IPS-15b (cell line): ENCODE data around the gene ALLC.

Experiments used
- H3K27me3 ChIP-seq: one replicate; pipeline ENCODE4 v1.6.1; 2013; ENCODE audit warnings: low read length; ENCODE audit not compliant: control insufficient read depth, insufficient read depth
- H3K36me3 ChIP-seq: one replicate; pipeline ENCODE4 v1.6.1; 2013; ENCODE audit warnings: low read length; ENCODE audit not compliant: control insufficient read depth, insufficient read depth
- H3K4me1 ChIP-seq: one replicate; pipeline ENCODE4 v1.6.1; 2013; ENCODE audit warnings: mild to moderate bottlenecking, low read length; ENCODE audit not compliant: control insufficient read depth, insufficient read depth
- H3K4me3 ChIP-seq: one replicate; pipeline ENCODE4 v1.5.1; 2013; ENCODE audit warnings: low read depth, low read length
- H3K9ac ChIP-seq: one replicate; pipeline ENCODE4 v1.6.1; 2013; ENCODE audit warnings: low read depth, mild to moderate bottlenecking, low read length
- H3K9me3 ChIP-seq: one replicate; pipeline ENCODE4 v1.6.1; 2013; ENCODE audit warnings: mild to moderate bottlenecking, low read length; ENCODE audit not compliant: control insufficient read depth, insufficient read depth

Gene ALLC

DNA sequence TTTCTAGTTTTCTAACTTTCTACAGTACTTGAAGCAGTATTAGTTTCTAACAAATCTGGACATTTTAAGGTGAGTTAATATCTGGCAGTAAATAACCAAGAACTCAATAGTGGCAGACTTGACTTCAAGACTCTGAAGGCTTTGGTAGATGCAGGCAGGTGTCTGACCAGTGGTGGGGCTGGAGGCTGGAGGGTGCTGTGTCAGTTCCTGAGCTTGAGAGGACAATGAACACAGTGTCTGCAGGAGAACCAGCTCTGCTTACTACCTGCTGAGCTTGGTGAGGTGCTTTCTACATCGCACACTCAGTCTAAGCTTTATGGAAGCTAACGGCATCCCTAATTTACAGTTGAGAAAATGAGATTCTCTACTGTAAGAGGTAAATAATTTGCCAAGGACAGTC, 21.2 kb downstream of the ALLC start:
- Histone ChIP-seq H3K4me1 (no peaks in the 10 kb centered on the region), H3K27me3 (no peaks in the 10 kb centered on the region)

DNA sequence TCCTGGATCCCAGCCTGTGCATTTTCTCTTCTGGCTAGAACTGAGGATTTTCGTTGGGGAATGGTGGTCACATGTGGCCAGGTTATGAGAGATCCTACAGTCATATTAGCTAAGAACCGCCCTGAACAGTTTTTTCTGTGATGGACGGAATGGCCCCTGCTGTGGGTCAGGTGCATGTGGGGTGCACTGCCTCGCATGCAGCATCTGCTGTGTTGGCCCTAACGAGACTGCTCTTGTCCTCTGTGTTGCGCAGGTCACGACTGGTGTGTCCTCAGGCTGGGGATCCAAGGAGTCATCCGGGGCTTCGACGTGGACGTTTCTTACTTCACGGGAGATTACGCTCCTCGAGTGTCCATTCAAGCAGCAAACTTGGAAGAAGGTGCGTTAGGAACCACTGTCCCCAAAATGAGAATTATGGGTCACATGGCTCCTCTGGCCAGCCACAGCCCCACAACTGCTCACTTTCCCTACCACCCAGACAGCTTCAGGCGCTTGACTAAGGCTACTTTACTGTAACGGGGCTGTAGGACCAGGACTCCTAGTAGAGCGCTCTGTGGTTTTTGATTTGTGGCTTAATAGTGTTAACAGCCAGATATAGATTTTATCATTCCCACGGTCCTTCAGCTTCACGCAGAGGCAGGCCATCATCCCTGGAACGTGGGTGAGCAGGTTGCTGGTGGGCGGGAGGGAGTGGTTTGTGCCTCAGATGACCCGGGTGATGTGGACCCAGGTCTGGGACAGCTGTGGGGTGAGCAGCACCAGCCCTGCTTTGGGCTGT, 21.8 kb downstream of the ALLC start:
- H3K27me3 ChIP-seq, result no peaks in the 10 kb centered on the region

More for the DNA sequence above, 21.2 kb downstream of the ALLC start:
- no peaks in the 10 kb centered on the region for H3K36me3 ChIP-seq
- H3K4me3 ChIP-seq, result no peak overlapping the region
- H3K9ac ChIP-seq, result no peak overlapping the region
- no peaks in the 10 kb centered on the region for H3K9me3 ChIP-seq

DNA sequence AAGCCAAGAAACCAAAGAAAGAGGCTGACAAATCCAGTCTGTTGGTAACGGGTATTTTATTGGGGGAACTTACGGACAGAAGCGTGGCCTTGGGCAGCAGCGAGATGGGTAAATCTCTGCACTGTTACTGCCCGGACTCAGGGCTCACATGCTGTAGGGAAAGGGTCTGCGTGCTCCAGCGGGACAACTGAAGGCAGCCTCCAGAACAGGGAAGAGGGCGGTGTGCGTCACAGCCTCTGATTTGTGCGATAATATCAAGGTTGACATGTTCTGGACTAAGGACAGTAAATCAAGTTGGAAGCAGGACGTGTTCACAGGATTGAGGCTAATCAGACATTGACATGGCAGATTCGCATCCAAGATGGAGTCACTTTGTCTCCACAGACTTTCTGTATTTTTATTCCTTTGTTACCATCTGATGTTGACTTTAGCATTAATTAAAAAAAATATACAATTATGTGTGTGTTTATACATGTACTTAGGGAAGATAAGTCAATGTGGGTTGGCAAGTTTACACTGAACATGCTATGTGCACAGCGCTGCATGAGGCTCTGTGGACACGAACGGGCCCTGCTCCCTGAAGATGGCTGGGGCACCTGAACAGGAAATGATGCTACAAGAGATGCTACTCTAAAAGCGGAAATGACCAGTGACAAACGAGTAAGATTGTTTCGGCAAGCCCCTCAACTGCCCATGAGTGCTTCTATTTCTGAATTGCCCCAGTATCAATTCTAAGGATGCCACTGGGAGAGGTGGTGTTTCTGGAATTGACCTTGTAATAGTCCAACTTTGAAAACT, 22.7 kb downstream of the ALLC start:
- no peaks in the 10 kb centered on the region for H3K36me3 ChIP-seq
- H3K9ac ChIP-seq, result no peak overlapping the region
- no peaks in the 10 kb centered on the region for H3K4me1 ChIP-seq
- H3K9me3 ChIP-seq, result no peaks in the 10 kb centered on the region
- H3K4me3 ChIP-seq, result no peak overlapping the region
- H3K27me3 ChIP-seq, result no peaks in the 10 kb centered on the region

More for the DNA sequence above, 21.8 kb downstream of the ALLC start:
- Histone ChIP-seq H3K4me1 (no peaks in the 10 kb centered on the region), H3K36me3 (no peaks in the 10 kb centered on the region), H3K4me3 (no peak overlapping the region), H3K9ac (no peak overlapping the region), H3K9me3 (no peaks in the 10 kb centered on the region)

- H3K36me3 ChIP-seq, result no peaks in the 10 kb centered on the region
- H3K4me3 ChIP-seq, result no peak overlapping the region
- H3K9ac ChIP-seq, result no peak overlapping the region
- H3K4me1 ChIP-seq, result no peaks in the 10 kb centered on the region
- H3K27me3 ChIP-seq, result no peaks in the 10 kb centered on the region
- H3K9me3 ChIP-seq, result no peaks in the 10 kb centered on the region
Observed at GRCh38 chr2:3681625-3682024, 23.6 kb downstream of the ALLC start.

DNA sequence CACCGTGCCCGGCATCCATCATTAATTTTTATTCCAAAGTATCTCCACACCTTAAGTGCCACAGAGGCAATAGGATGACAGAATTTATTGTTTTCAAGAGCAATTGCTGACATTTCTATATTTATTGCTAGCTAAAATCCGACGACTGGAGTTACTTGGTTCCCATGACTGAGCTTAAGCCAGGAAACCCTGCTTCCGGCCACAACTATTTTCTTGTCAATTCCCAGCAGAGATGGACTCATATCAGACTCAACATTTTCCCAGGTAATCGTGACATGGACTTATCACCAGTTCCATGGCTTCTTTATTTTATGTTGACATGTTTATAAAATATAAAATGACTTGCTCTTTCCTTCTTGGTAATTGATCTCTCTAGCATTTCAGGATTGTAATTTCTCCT, 24.8 kb downstream of the ALLC start:
- Histone ChIP-seq H3K27me3 (no peaks in the 10 kb centered on the region), H3K9me3 (no peaks in the 10 kb centered on the region), H3K9ac (no peak overlapping the region), H3K4me1 (no peaks in the 10 kb centered on the region), H3K4me3 (no peak overlapping the region), H3K36me3 (no peaks in the 10 kb centered on the region)

DNA sequence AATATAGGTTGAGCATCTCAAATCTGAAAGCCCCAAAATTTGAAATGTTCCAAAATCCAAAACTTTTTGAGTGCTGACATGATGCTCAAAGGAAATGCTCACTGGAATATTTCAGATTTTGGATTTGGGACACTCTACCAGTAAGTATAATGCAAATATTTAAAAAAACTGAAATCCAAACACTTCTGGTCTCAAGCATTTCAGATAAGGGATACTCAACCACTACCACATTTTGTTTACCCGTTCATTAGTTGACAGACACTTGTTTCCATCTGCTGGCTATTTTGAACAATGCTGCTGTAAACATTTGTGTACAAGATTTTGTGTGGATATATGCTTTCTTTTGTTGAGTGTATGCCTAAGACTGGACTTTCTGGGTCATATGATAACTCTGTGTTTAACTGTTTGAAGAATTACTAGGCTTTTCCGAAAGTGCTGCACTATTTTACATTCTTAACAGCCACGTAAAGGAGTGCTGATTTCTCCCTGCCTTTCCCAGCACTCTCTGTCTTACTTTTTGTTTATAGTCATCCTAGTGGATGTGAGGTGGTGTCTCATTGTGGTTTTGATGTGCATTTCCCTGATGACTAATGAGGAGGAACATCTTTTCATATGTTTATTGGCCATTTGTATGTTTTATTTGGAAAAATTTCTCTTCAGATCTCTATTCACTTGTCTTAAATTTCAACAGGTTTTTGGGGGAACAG, 25.9 kb downstream of the ALLC start:
- no peak overlapping the region for H3K4me3 ChIP-seq
- H3K9ac ChIP-seq, result no peak overlapping the region
- H3K9me3 ChIP-seq, result no peaks in the 10 kb centered on the region
- no peaks in the 10 kb centered on the region for H3K4me1 ChIP-seq
- H3K27me3 ChIP-seq, result no peaks in the 10 kb centered on the region
- no peaks in the 10 kb centered on the region for H3K36me3 ChIP-seq

DNA sequence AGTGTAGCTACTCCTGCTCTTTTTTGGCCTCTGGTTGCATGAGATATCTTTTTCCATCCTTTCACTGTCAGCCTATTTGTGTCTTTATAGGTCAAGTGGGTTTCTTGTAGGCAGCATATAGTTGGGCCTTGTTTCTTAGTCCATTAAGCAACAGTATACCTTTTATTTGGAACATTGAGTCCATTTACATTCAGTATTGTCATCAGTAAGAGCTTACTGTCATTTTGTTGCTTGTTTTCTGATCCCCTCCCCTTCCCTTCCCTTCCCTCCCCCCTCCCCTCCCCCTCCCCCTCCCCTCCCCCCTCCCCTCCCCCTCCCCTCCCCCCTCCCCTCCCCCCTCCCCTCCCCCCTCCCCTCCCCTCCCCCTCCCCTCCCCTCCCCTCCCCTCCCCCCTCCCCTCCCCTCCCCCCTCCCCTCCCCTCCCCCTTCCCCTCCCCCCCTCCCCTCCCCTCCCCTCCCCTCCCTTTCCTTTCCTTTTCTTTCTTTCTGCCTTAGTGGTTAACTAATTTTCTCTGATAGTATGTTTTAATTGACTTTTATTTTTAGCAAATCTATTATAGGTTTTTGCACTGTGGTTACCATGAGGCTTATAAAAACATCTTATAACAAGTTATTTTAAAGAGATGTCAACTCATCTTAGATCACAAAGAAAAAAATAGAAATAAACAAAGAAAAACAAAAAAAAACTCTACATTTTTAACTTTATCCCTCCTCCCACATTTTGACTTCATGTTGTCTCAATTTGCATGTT, 32.2 kb downstream of the ALLC start:
- Histone ChIP-seq H3K9me3 (no peaks in the 10 kb centered on the region), H3K9ac (no peak overlapping the region), H3K4me3 (no peak overlapping the region), H3K27me3 (no peaks in the 10 kb centered on the region), H3K36me3 (no peaks in the 10 kb centered on the region), H3K4me1 (no peaks in the 10 kb centered on the region)

- Histone ChIP-seq H3K4me1 (no peaks in the 10 kb centered on the region), H3K27me3 (no peaks in the 10 kb centered on the region), H3K36me3 (no peaks in the 10 kb centered on the region), H3K9ac (no peak overlapping the region), H3K4me3 (no peak overlapping the region), H3K9me3 (no peaks in the 10 kb centered on the region)
Observed at GRCh38 chr2:3692375-3692774, 34.4 kb downstream of the ALLC start.

DNA sequence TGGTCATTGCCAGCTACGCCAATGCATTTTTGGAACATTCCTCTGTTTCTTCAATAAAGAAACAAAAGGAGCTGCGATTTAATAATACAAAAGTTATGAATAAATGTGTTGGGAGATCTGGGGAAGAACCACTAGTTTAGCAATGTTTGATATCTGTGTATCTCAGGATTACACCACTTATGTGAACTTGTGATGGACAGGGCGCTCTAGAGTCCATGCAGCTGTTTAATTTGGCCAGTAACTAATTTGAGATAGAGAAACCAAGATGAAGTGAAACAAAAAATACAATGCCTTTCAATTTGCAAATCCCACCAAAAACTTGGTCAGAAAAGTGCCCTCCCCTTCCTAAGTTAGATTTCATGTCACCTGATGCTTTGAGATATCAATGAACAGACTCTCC, 38.5 kb downstream of the ALLC start:
- Histone ChIP-seq H3K27me3 (peaks cover 5% of the 10 kb centered on the region), H3K36me3 (no peaks in the 10 kb centered on the region), H3K4me3 (no peak overlapping the region), H3K4me1 (no peaks in the 10 kb centered on the region), H3K9ac (no peak overlapping the region), H3K9me3 (no peaks in the 10 kb centered on the region)

GRCh38 chr2:3701071-3701470, 43.1 kb downstream of the ALLC start:
- no peaks in the 10 kb centered on the region for H3K36me3 ChIP-seq
- no peak overlapping the region for H3K9ac ChIP-seq
- H3K27me3 ChIP-seq, result peaks cover 20% of the 10 kb centered on the region
- H3K4me3 ChIP-seq, result no peak overlapping the region
- H3K9me3 ChIP-seq, result no peaks in the 10 kb centered on the region
- H3K4me1 ChIP-seq, result no peaks in the 10 kb centered on the region

GRCh38 chr2:3703236-3703756, 45.3 kb downstream of the ALLC start, which contains the start of gene DCDC2C:
TSS of gene DCDC2C (plus strand) at chr2:3703575. CDS start at chr2:3703752, 177 bp downstream.
- H3K27me3 ChIP-seq, result peaks cover 20% of the 10 kb centered on the region

More at GRCh38 chr2:3703236-3703756, 45.3 kb downstream of the ALLC start, which contains the start of gene DCDC2C:
- Histone ChIP-seq H3K4me3 (peak within 1 kb of the TSS; percentile 39), H3K9me3 (no peaks in the 10 kb centered on the region), H3K36me3 (no peaks in the 10 kb centered on the region), H3K9ac (no peak within 1 kb of the TSS), H3K4me1 (no peaks in the 10 kb centered on the region)
